ENCODE measurements around the gene RNF144A.

- no peak for TF ChIP-seq CTCF (IDR thresholded peaks at IDR 0.05)
- TF ChIP-seq ZFX (IDR thresholded peaks at IDR 0.05; ENCODE audit: borderline replicate concordance): no peak
Measured at GRCh38 chr2:6906165-6906741, 11.0 kb upstream of the RNF144A start.
